ENCODE results near the gene PEAK3.

GRCh38 chr19:2243274-2244124, 38.5 kb downstream of the PEAK3 start:
- TF ChIP-seq CTCF (IDR thresholded peaks at IDR 0.05) (no peak), POLR2AphosphoS5 (IDR thresholded peaks at IDR 0.05) (no peak), EP300 (IDR thresholded peaks at IDR 0.05) (no peak)

Measured in sigmoid colon (tissue), 4 donors.